Hypothalamus (tissue), 51 donors: ENCODE data around the gene IL15RA.
"Not testable (repeated sequence)": the region's sequence is repeated elsewhere in the genome, so short reads cannot be mapped to it uniquely, and the experiment has no call there.

Source experiments
- DNase-seq, 51 donors: peaks; one replicate each; lab custom pipeline; 2025; lab: John Stamatoyannopoulos, UW

IL15RA gene

DNA sequence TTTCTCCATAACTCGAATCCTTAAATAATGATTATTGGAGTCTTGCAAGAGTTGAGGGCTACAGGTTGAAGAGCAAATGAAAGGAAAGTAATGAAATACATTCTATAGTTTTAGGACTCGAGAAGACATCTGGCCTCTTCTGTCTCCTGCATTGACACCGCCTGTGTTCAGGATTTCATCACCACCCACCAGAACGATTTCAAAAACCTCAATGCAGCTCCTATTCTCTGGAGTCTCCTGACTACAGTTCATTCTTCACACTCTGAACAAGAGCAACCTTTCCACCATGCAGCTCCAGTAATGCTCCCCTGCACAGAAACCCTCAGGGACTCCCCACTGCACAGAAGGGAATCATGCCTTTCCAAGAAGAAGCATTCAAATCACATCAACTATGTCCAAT lies 5.5 kb downstream of the IL15RA start:
- no peak for DNase-seq

DNA sequence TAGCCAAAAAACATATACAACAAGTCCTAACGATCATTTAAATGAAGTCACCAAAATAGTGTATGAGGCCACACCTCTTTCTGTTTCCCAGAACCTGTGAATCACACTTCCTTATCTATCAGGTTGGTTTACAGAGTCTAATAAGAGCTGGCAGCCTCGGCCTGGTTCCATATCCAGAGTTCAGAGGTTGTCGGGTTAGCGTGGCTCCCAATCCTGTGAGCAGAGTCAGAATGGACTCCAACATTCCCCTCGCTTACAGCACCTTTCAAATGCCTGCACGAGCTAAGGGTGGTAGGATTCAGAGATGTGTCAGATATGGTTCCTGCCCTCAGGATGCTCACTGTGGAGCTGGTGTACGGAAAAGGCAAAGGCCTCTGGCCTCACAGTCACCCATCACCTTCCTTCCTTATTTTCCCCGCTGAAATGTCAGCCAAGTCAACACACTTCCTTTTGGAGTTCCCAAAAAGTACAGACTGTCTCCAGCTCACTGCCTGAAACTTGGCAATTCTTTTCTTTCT lies 6.0 kb downstream of the IL15RA start:
- DNase-seq = no peak

DNA sequence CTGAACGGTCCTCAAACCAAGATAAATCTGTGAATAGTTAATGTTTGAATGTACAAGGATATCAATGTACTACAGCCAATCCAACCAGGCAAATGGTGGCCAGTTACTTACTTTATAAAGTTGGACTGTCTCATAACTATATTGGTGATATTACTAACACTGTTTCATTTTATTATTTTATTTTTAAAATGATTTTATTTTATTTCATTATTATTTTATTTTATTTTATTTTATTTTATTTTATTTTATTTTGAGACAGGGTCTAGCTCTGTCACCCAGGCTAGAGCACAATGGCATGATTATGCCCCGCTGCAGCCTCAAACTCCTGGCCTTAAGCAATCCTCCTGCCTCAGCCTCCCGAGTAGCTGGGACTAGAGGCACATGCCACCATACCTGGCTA lies 6.8 kb downstream of the IL15RA start:
- no peak for DNase-seq

DNA sequence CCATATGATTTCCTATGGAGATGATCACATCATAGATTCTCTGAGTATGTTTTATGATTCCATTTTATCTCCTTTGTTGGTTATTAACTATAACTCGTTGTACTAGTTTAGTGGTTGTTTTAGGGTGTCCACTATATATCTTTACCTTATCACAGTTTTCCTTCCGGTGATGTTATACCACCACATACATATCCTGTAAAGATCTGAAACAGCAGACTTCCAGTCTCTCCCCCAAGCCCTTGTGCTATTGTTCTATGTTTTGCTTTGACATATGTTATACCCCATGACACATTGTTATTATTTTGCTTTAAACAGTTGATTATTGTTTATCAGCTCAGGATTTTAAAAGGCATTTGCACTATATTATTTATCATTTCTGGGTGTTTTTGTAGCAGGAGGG lies 7.3 kb downstream of the IL15RA start:
- DNase-seq = no peak

DNA sequence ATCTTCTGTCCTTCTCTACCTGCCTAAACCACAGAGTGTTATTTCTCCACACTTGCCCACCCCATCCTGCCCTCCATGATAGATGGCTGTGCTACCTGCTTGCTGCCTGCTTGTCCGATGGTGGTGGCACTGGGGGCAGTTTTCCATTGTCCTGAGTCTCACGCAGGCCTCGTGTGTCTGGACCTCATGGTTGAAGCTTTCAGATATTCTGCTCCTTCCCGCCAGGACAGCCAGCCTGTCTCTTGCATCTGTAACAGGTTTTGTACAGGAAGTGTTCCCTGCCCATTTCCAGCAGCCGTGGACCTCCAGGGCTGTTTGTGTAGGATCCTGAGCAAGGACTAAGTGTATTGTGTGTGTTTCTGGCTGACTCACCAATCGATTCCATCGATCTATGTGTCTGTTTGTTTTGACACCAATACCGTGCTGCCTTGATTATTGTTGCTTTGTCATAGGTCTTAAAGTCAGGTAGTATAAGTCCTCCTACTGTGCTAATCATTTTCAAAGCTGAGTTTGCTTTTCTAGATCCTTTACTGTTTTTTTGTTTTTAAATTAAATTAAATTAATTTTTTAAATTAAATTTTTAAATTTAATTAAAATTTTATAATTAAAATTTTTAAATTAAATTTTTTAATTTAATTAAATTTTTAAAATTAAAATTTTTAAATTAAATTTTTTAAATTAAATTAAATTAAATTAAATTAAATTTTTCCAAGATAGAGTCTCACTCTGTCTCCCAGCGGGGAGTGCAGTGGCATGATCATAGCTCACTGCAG lies 8.5 kb downstream of the IL15RA start:
- DNase-seq = no peak

DNA sequence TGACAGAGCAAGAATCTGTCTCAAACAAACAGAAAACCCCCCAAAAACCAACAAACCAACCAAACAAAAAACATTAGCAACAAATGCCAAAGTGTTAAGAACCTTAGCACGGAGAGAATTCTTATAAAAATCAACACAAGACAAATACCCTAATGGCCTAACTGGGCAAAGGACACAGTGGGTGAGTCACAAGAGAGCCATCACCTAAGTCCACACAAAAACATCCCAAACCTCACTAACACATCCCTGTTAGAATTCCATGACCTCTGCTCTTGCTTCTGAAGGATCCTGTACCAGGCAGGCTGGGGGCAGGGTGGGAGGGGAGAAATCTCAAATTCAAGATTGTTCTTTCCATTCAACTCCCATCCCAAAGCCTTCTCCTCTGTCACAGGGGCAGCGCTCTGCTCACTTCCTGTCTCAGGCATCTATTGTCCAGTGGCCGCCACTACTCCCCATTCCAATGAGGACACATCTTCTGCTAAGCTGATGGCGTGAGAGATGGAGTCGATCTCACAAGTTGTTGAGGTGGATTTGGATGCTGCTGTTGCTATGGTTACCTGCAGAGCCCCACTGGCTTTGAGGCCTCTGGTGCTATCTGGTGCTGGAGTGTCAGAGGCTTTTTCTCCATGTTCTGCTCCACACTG lies 9.2 kb downstream of the IL15RA start:
- DNase-seq = no peak

DNA sequence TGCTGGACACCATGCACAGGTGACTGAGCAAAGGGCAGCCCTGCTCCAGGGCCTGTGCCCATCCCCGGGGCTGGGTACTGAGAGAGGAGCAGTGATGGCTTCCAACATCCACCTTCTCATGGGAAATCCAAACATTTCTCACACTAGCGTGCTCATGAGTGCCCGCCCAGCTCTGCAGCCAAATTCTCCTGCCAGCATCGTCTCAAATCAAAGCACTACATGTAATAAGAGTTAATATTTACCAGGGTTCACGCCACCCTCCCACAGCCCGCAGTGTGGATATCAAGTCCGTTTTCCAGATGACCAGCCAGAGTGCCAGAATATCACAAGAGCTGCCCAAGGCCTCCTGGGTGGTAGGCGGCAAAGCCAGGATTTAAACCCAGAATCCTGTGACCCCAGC lies 12.1 kb downstream of the IL15RA start:
- no peak for DNase-seq

DNA sequence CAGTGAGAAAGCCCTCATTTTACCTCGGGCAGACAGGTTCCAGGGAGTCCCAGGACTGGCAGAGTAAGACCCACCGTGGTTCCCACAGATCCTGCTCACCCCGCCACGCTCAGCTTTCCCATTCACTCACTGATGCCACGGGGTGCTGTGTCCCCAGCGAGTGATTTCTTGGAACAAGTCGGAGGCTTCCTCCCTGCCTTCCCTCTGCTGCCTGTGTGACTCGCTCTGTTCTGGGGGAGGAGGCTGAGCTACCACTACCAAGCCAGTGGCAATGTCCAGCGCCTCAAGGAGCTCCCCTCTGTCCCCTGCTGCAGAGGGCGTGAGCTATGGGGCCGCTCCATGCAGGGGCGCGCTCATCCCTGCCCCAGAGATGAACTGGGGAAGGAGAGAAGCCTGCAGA lies 12.6 kb downstream of the IL15RA start:
- DNase-seq = no peak

DNA sequence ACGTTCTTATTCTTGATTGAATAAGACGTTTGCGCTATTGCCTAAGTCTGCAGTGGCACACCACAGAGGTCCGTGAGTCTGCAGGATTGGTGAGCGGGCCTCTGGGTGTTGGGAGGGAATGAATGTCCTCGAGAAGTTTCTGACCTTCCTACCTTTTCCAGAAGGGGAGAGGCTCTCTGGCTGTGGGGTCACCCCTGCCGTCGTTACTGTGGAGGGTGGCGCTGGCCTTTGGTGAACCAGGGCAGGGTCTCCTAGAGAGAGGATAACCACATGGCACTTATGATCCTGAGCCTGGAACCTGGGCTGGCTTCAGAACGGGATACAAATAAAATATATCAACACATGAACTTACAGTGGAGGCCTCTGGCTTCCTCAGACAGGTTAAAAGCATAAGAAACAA lies 13.8 kb downstream of the IL15RA start:
- no peak for DNase-seq

DNA sequence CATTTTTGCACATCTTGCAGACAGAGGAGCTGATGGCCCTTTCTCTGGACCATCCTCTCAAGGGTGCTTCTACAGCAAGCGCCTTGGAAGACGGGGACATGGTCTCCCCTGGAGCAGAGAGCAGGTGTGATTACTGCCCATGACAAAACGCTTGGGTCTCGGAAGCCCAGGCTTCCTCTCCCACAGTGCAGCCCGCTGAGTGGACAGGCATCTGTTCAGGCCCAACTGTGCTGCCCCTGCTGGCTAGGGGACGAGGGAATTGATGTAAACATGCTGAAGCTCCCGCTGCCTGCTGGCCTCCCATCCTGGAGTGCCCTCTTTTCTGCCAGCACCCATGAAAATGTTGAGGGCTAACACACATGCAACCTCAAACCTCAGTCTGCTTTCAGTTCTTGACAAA lies 14.3 kb downstream of the IL15RA start:
- DNase-seq = no peak

DNA sequence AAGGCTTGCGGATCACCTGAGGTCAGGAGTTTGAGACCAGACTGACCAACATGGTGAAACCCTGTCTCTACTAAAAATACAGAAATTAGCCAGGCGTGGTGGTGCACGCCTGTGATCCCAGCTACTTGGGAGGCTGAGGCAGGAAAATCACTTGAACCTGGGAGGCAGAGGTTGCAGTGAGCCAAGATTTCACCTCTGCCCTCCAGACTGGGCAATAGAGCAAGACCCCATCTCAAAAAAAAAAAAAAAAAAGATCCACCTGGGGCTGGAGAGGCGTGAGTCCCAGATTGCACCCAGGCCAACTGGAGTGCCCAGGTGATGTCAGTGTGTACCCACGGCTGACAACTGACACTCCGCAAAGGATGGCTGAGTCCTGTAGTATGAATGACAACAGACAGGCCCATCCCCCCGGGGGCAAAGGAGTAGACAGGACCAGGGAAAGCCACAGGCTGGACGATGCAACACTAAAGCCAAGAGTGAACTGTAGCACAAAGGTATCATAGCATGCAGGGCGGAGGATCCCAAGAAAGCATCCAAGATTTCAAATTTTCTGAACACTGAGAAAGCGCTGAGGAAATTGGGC lies 14.9 kb downstream of the IL15RA start:
- not testable (repeated sequence) for DNase-seq

DNA sequence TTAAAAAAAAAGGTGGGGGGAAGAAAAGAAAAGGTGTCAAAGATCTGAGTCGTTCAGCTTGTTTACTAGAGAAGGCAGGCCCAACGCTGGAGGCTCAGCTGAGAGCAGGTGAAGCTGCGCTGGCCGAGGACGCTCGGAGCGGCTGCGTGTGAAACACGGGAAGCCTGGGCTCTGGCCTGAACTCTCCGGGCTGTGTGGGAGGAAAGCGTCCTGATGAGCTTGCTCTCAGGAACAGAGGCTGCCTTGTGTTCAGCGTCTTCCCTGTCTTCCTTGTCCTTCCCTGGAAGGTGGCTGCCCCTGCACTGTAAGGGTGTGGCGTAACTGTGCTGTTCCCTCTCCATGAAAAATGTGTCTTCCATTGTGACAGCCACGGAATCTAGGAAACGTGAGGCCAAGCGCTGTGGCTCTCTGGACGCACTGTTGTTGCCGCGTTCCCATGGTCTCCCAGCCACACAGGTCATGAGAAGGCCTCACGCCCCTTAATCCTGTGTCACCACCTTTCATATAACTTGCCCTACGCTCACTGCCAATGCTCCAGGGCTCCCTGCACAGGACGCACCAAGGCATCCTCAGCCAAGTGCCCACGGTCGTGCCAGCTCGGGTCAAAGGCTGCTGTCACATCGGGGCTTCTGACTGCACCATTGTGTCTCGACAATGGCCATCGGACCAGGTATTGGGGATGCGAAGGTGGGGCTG lies 15.8 kb downstream of the IL15RA start:
- no peak for DNase-seq

DNA sequence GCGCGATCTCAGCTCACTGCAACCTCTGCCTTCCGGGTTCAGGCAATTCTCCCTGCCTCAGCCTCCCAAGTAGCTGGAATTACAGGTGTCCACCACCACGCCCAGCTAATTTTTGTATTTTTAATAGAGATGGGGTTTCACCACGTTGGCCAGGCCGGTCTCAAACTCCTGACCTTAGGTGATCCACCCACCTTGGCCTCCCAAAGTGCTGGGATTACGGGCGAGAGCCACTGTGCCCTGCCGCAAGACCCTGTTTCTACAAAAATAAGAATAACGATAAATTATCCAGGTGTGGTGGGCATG lies 16.4 kb downstream of the IL15RA start:
- DNase-seq = not testable (repeated sequence)

DNA sequence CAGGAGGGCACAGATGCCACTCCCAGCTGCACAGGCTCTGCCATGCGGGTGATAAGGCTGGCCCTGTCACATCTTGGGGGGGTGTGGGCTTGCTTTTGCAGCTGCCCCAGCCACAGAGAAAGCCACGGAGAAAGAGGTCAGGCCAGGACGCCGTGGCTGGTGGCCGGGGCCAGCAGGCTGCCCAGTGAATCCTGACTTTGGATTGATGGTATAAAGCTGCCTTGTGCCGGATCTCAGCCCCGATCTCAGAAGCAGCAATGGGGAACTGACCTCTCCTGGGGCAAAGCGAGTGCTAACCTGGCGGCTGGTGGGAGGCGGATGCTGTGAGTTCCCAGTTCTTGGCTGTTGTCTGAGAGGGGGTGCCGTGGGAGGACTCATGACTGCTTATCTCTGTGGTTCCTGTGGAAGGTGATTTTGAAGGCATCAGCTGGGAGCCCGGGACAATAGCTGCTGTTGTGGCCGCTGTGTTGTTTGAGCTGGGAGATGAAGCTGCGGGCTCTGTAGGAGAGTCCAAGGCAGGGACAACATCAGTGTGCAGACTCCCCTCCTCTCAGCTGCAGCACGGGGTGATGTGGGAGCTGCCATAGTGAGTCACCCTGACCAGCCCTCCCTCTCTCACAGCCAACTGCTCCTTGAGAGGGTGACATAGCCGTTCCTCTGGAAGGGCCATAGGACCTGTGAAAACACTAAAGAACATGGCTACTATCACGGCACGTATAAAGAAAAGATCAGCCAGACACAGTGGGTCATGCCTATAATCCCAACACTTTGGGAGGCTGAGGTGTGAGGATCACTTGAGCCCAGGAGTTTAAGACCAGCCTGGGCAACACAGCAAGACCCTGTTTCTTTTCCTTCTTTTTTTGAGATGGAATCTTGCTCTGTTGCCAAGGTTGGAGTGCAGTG lies 17.0 kb downstream of the IL15RA start:
- no peak for DNase-seq

DNA sequence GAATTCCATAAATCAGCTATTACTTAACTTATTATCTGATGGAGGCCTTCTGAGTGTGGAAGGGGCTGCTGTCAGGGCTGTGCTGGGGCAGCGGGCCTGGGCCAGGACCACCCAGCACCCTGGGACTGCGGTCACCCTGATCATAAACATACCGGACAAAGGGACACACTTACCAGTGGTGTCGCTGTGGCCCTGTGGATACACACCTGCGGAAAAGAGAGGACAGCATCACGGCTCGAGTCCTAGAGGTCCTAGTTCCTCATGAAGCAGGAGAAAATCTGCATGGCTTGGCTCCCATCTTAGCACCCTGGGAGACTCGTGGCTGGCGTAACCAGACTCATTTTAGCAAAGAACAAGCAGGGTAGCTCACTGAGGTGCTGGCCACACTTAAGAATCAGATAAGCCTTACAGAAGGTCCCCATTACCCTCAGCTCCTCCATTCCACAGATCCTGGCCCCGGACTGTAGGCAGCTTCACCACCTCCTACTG lies 17.7 kb downstream of the IL15RA start:
- no peak for DNase-seq

DNA sequence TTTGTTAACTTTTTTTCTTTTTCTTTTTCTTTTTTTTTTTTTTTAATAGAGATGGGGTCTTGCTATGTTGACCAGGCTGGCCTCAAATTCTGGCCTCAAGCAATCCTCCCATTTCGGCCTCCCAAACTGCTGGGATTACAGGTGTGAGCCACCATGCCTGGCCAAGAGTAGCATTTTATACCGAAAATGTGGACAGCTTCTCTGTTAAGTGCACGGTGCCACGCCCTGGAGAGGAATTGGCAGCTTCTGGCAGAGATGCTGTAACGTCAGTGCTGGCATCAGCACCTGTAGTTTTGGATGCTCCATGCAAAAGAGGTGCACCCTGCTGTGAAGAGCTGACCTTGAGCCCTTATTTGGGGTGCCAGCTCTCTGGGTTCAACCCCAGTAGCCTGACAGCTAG lies 18.2 kb downstream of the IL15RA start:
- DNase-seq = no peak

DNA sequence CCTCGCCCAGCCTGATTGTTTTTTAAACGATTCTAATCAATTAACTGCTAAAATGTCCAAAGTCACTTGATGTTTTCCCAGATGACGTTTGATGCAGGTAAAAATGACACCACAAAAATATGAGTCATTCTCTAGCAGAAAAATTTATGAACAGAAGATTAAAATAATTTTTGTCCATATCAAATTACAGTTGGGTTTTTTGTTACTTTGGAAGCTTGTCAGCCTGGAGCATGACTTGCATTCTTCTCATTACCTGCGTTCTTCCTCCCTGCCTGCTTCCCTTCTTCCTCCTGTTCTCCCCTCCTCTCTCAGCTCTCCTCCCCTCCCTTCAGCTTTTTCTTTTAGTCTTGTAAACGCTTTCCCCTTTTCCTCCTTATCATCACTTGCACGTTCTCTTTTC lies 18.7 kb downstream of the IL15RA start:
- no peak for DNase-seq

DNA sequence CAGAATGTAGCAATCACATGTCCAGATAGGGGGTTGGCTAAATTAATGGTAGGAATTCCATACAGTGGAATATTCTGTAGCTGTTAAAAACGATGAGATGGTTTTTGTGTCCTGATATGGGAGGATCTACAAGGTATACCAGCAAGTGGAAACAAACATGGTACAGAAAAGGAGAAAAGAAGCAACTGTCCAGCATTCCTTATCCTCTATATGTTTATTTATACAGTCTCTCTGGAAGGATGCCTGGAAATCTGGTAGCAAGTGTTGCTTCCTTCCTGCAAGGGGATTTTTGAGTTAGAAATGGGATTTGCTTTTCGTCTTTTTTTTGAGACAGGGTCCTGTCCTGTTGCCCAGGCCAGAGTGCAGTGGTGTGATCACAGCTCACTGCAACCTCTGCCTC lies 19.3 kb downstream of the IL15RA start:
- DNase-seq = no peak

DNA sequence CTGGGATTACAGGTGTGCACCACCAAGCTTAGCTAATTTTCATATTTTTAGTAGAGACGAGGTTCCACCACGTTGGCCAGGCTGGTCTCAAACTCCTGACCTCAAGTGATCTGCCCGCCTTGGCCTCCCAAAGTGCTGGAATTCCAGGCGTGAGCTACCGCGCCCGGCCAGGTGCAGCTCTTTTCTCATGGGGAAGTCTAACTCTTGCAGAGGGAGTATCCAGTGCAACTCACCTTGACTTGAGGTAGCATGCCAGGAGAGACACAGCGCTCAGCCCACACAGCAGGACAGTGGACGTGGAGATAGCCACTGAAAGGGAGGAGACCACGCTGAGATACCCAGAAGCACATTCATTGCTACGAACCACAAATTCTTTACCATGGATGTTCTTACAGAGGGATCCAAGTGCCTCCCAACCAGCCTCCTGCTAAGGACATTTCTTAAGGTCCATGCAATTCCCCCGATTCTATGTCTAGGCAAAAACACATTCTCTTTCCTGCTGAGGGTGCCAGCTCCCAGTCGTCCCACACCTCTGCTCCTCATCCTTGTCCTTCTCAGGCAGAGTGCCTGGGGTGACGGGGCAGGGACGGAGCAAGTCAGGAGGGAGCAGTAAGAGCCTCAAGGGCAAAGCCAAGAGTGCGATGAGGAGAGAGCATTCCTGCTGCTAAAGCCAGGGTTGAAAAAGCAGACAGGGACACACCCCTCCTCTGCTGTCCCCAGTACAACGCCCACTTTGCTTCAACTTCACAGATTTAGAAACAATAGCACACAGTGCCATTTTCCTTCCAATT lies 21.0 kb downstream of the IL15RA start:
- DNase-seq = no peak

DNA sequence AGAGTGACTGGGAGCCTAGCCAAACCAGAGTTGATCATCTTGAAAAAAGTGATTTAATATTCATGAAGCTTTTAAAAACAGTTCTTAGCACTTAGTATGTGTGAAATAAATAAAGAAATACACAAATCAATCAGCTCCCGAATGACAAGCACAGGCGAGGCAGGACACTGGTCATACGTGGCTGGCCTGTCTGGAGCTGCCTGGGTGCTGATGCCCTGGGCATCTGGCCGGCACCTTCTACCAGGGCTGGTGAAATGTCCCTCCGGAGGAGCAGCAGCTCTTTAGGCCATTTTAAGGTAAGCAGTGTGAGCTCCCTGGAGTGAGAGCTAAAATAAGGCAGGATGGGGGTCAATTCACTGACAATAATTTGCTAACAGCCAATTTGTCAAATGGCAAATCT lies 23.7 kb downstream of the IL15RA start:
- DNase-seq = no peak
